OCI-LY7 (cell line): ENCODE measurements around the gene BPGM. TPM values are rescaled to one million over a fixed set of nuclear protein-coding genes. Genes with fewer than 3 reads are reported as not detected.

Experiments used
- BruUV-seq: library from RNA; stranded (reverse); fragments of 400-500 nt; replicated peaks from 2 replicates; lab custom pipeline; 2021; lab: Mats Ljungman, UMichigan
- CTCF ChIA-PET: fragments of 300-600 bp; sonication (Branson Sonifier 250); formaldehyde crosslinking; loops from one replicate; lab custom pipeline; 2022; ENCODE audit warnings: antibody characterized with exemption; ENCODE audit not compliant: unreplicated experiment; lab: Charles Lee
- POLR2A ChIA-PET: fragments of 300-600 bp; sonication (Branson Sonifier 250); formaldehyde crosslinking; loops from one replicate; lab custom pipeline; 2022; ENCODE audit warnings: antibody characterized with exemption; lab: Charles Lee
- DNase-seq: peaks from one replicate; pipeline ENCODE4 v3.0.0-alpha.2; 2015; ENCODE audit warnings: low spot score
- H2AFZ ChIP-seq: fragments of 200-600 bp; sonication (generic), shearing (Covaris generic); 2 replicates; pipeline ENCODE4 v1.6.1; 2014; ENCODE audit warnings: mild to moderate bottlenecking, antibody characterized with exemption, low read length, moderate library complexity
- H3K27ac ChIP-seq: fragments of 200-600 bp; sonication (generic); 2 replicates; pipeline ENCODE4 v1.5.1; 2014; ENCODE audit warnings: mixed run types, low read depth, mild to moderate bottlenecking, moderate library complexity, low read length, inconsistent platforms; ENCODE audit not compliant: poor library complexity, severe bottlenecking
- H3K36me3 ChIP-seq: fragments of 200-600 bp; sonication (generic); 2 replicates; pipeline ENCODE4 v1.6.1; 2014; ENCODE audit warnings: mild to moderate bottlenecking, antibody characterized with exemption, low read length, moderate library complexity, mixed read lengths; ENCODE audit not compliant: insufficient read depth
- H3K4me1 ChIP-seq: fragments of 200-600 bp; sonication (generic); 2 replicates; pipeline ENCODE4 v1.5.1; 2014; ENCODE audit warnings: mild to moderate bottlenecking, low read length; ENCODE audit not compliant: insufficient read depth, poor library complexity, severe bottlenecking
- H3K4me2 ChIP-seq: fragments of 200-600 bp; sonication (generic); 2 replicates; pipeline ENCODE4 v1.6.1; 2014; ENCODE audit warnings: mild to moderate bottlenecking, low read length
- H3K4me3 ChIP-seq: fragments of 200-600 bp; sonication (generic); 2 replicates; pipeline ENCODE4 v1.5.1; 2014; ENCODE audit warnings: mild to moderate bottlenecking, low read depth, low read length; ENCODE audit not compliant: poor library complexity, severe bottlenecking
- H3K79me2 ChIP-seq: fragments of 200-600 bp; sonication (generic); 2 replicates; pipeline ENCODE4 v1.6.1; 2016; ENCODE audit warnings: low read depth, mild to moderate bottlenecking, low read length, moderate library complexity, mixed read lengths; ENCODE audit not compliant: insufficient read depth
- H3K9me2 ChIP-seq: fragments of 200-600 bp; sonication (generic); 2 replicates; pipeline ENCODE4 v1.6.1; 2016; ENCODE audit warnings: mild to moderate bottlenecking, low read length, mixed read lengths; ENCODE audit not compliant: insufficient read depth
- H3K9me3 ChIP-seq: fragments of 200-600 bp; sonication (generic); 2 replicates; pipeline ENCODE4 v1.6.1; 2014; ENCODE audit warnings: mild to moderate bottlenecking, mixed run types, low read length, mixed read lengths
- H4K20me1 ChIP-seq: fragments of 200-600 bp; sonication (generic); 2 replicates; pipeline ENCODE4 v1.6.1; 2014; ENCODE audit warnings: mild to moderate bottlenecking, antibody characterized with exemption, low read length, moderate library complexity, mixed read lengths; ENCODE audit not compliant: insufficient read depth
- EZH2phosphoT487 ChIP-seq: fragments of 200-600 bp; sonication (generic); IDR thresholded peaks from 2 replicates; pipeline ENCODE4 v1.6.1; 2018; ENCODE audit warnings: low read depth, borderline replicate concordance, mild to moderate bottlenecking, mixed run types, antibody characterized with exemption, low read length, moderate library complexity, mixed read lengths
- intact Hi-C: fragments of 100-400 bp; cut with micrococcal nuclease; formaldehyde crosslinking; loops from one replicate; pipeline ENCODE4 v1.10.0; 2022; ENCODE audit not compliant: unreplicated experiment
- total RNA-seq, 2 experiments: library from RNA; depleted of rRNA in 1 of 2; stranded (reverse); fragments of >200 nt in 1 of 2; shearing (Covaris generic) in 1 of 2; gene quantifications; 2 replicates each; pipeline ENCODE4 v1.2.3, GENCODE V29; 2014 to 2022
- TF ChIP-seq, protein P1 (sequence below): fragments of 200-600 bp; sonication (generic); conservative IDR thresholded peaks from 2 replicates; pipeline ENCODE4 v1.5.1; 2014; ENCODE audit warnings: mild to moderate bottlenecking, antibody characterized with exemption, low read length, moderate library complexity, mixed read lengths

The BPGM gene
- total RNA-seq, 2 experiments from 2014 or later: 16.6 to 18.7 TPM

- no peaks in the 10 kb centered on the region for H3K9me2 ChIP-seq
- H2AFZ ChIP-seq: no peak overlapping the region
- no peak overlapping the region for H3K4me3 ChIP-seq
- ChIA-PET CTCF (no interaction called here), POLR2A (interaction anchor here (0.6 to 1.1 kb wide), 5 partner anchors 14 to 450 kb away, joined by 3 to 8 read pairs (median 4); partner anchors contain the start of gene CYREN)
- H3K4me1 ChIP-seq: no peaks in the 10 kb centered on the region
- intact Hi-C loops: no loop called here
- H3K4me2 ChIP-seq: no peak overlapping the region
- no peaks in the 10 kb centered on the region for H3K36me3 ChIP-seq
- no peaks in the 10 kb centered on the region for H3K9me3 ChIP-seq
- no TSS peak for BruUV-seq
- H4K20me1 ChIP-seq: no peaks in the 10 kb centered on the region
- no peak for DNase-seq
- no peak overlapping the region for H3K27ac ChIP-seq
- H3K79me2 ChIP-seq: no peaks in the 10 kb centered on the region
- no peak for TF ChIP-seq EZH2phosphoT487
- TF ChIP-seq, protein P1, sequence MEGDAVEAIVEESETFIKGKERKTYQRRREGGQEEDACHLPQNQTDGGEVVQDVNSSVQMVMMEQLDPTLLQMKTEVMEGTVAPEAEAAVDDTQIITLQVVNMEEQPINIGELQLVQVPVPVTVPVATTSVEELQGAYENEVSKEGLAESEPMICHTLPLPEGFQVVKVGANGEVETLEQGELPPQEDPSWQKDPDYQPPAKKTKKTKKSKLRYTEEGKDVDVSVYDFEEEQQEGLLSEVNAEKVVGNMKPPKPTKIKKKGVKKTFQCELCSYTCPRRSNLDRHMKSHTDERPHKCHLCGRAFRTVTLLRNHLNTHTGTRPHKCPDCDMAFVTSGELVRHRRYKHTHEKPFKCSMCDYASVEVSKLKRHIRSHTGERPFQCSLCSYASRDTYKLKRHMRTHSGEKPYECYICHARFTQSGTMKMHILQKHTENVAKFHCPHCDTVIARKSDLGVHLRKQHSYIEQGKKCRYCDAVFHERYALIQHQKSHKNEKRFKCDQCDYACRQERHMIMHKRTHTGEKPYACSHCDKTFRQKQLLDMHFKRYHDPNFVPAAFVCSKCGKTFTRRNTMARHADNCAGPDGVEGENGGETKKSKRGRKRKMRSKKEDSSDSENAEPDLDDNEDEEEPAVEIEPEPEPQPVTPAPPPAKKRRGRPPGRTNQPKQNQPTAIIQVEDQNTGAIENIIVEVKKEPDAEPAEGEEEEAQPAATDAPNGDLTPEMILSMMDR: no peak
Measured at GRCh38 chr7:134720091-134720935, 73.7 kb downstream of the BPGM start.

DNA sequence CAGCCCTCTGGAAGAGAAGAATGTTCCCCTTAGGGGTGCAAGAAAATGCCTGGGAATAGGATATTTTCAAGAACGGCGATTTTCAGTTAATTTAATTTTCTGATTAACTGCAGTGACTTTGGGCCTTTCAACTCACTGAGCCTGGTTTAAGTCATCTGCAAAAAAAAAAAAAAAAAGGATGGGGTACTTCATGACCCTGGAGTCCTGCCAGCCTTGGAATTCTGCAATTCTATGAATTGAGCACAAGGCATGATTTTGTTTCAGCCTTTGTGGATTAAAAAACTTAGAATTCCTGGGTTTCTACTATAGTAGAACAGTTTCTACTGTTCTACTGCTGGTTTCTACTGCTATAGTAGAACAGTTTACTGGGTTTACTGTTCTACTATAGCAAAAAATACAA lies 74.5 kb downstream of the BPGM start:
- Histone ChIP-seq H4K20me1 (no peaks in the 10 kb centered on the region), H3K4me3 (no peak overlapping the region), H2AFZ (no peak overlapping the region), H3K79me2 (no peaks in the 10 kb centered on the region), H3K27ac (no peak overlapping the region), H3K36me3 (no peaks in the 10 kb centered on the region), H3K4me1 (no peaks in the 10 kb centered on the region), H3K4me2 (no peak overlapping the region), H3K9me3 (no peaks in the 10 kb centered on the region), H3K9me2 (no peaks in the 10 kb centered on the region)
- POLR2A ChIA-PET: interaction anchor here (0.6 to 1.1 kb wide), 2 partner anchors 12 to 115 kb away, joined by 4 to 6 read pairs; no protein-coding TSS in a partner anchor
- TF ChIP-seq, protein P1: no peak
- no peak for TF ChIP-seq EZH2phosphoT487
- BruUV-seq: no TSS peak
- DNase-seq: no peak
- intact Hi-C loops: no loop called here
- CTCF ChIA-PET: no interaction called here

- intact Hi-C loops: no loop called here
- no peak overlapping the region for H3K4me2 ChIP-seq
- TF ChIP-seq EZH2phosphoT487: no peak
- TF ChIP-seq, protein P1: no peak
- no peaks in the 10 kb centered on the region for H3K9me2 ChIP-seq
- no peaks in the 10 kb centered on the region for H3K4me1 ChIP-seq
- no TSS peak for BruUV-seq
- no peaks in the 10 kb centered on the region for H3K79me2 ChIP-seq
- H3K36me3 ChIP-seq: no peaks in the 10 kb centered on the region
- no peaks in the 10 kb centered on the region for H4K20me1 ChIP-seq
- H2AFZ ChIP-seq: no peak overlapping the region
- no peak overlapping the region for H3K27ac ChIP-seq
- no peak overlapping the region for H3K4me3 ChIP-seq
- no peaks in the 10 kb centered on the region for H3K9me3 ChIP-seq
- POLR2A ChIA-PET: interaction anchor here (0.6 kb wide), 1 partner anchor 478 kb away, joined by 3 read pairs; no protein-coding TSS in a partner anchor
- CTCF ChIA-PET: no interaction called here
- DNase-seq: no peak
Measured at GRCh38 chr7:134722786-134723322, 76.2 kb downstream of the BPGM start.
